ENCODE results near the gene RAB4A.

GRCh38 chr1:229339520-229339919 is 68.6 kb downstream of the RAB4A start:
- no peak for TF ChIP-seq CTCF (conservative IDR thresholded peaks at IDR 0.05 in 1 of 2, IDR thresholded peaks at IDR 0.05 in 1 of 2; ENCODE audit: low read depth in 1 of 2, low read length in 2 of 2)
- no peak for TF ChIP-seq EZH2 (IDR thresholded peaks at IDR 0.05; ENCODE audit: low read length, missing control alignments)

Measured in fibroblast of lung (primary cell).